Body of pancreas (tissue), 4 donors: ENCODE data around the gene FLYWCH2. TPM values are rescaled to one million over a fixed set of nuclear protein-coding genes. Genes with fewer than 3 reads are reported as not detected.
"Not testable (repeated sequence)": the region's sequence is repeated elsewhere in the genome, so short reads cannot be mapped to it uniquely, and the experiment has no call there.

ENCODE experiments used
- ATAC-seq: fragments of 150-250 bp; one replicate; pipeline ENCODE4 v1.9.1; 2016
- DNase-seq, 4 donors: peaks; one replicate each; pipeline ENCODE4 v3.0.0-alpha.2; 2019
- H3K27ac ChIP-seq, 4 donors: fragments of 200-600 bp; sonication (generic); 1 replicate in 3 of 4; 2 replicates in 1 of 4; pipeline versions ENCODE4 v1.5.1 to v1.6.1; 2016 to 2019; ENCODE audit warnings: mild to moderate bottlenecking in 1 of 4, mixed read lengths in 1 of 4, moderate library complexity in 1 of 4
- H3K27me3 ChIP-seq, 2 donors: fragments of 200-600 bp; sonication (generic); one replicate each; pipeline ENCODE4 v1.6.0; 2016; ENCODE audit warnings: mild to moderate bottlenecking in 1 of 2
- H3K36me3 ChIP-seq, 2 donors: fragments of 200-600 bp; sonication (generic); replicated peaks in 1 of 2; 2 replicates each; pipeline ENCODE4 v1.5.1; 2016; ENCODE audit warnings: low read depth in 2 of 2; ENCODE audit not compliant: insufficient read depth in 1 of 2
- H3K4me1 ChIP-seq: fragments of 200-600 bp; sonication (generic); one replicate; pipeline ENCODE4 v1.6.0; 2016
- H3K4me3 ChIP-seq, 2 donors: fragments of 200-600 bp; sonication (generic); 1 replicate in 1 of 2; 2 replicates in 1 of 2; pipeline ENCODE4 v1.5.1; 2016 to 2019
- H3K9me3 ChIP-seq, 3 donors: fragments of 200-600 bp; sonication (generic); 1 replicate in 2 of 3; 2 replicates in 1 of 3; pipeline ENCODE4 v1.5.1; 2016
- CTCF ChIP-seq, 7 experiments: fragments of 450-650 bp in 4 of 7; fragments of 200-600 bp in 3 of 7; sonication (generic) in 3 of 7; IDR thresholded peaks; one replicate each; pipeline ENCODE4 v1.5.1; 2016 to 2019; ENCODE audit warnings: antibody characterized with exemption in 7 of 7
- POLR2A ChIP-seq, 3 donors: fragments of 450-650 bp; IDR thresholded peaks; one replicate each; pipeline ENCODE4 v1.6.1; 2016; ENCODE audit warnings: antibody characterized with exemption in 3 of 3, mild to moderate bottlenecking in 2 of 3
- WGBS, 2 donors: methylation state at CpG; one replicate each; pipeline ENCODE4 v1.1.5; 2017; 5-methylcytosine and 5-hydroxymethylcytosine counted together
- intact Hi-C: fragments of 100-400 bp; cut with DNase I; formaldehyde crosslinking; loops from one replicate; pipeline ENCODE4 v1.15.1; 2023
- total RNA-seq, 2 donors: library from RNA; depleted of rRNA; stranded (reverse); fragments of >200 nt; gene quantifications; one replicate each; pipeline ENCODE4 v1.1.0, GENCODE V29; 2016

The FLYWCH2 gene
- total RNA-seq, 2 donors from 2014 or later, result 23.6 to 49.1 TPM

DNA sequence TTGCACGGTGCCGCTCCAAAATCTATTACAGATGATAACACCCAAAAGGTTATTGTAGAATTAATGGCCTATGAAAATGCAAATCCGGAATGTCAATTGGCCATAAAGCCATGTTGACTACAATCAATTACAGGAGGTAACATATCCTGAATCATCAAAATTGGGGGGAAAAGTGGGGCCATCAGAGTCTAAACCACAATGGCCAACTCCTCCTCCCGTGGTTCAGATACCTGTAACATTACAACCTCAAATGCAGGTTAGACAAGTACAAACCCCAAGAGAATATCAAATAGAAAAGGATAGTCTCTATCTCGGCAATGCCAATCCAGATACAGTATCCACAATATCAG is 43.6 kb downstream of the FLYWCH2 start:
- Histone ChIP-seq H3K4me3 (no peak overlapping the region), H3K27ac (no peak overlapping the region), H3K36me3 (no peaks in the 10 kb centered on the region), H3K9me3 (no peaks in the 10 kb centered on the region), H3K27me3 (no peaks in the 10 kb centered on the region), H3K4me1 (peaks cover 5% of the 10 kb centered on the region)
- WGBS, 2 donors, result 52 to 63% methylated on average over 5 of the region's 5 CpGs
- DNase-seq (no peak), ATAC-seq (no peak)
- TF ChIP-seq CTCF (IDR thresholded peaks at IDR 0.05), result no peak
- TF ChIP-seq POLR2A (IDR thresholded peaks at IDR 0.05), result no peak
- intact Hi-C loops, result no loop called here

GRCh38 chr16:2927010-2927646 is 44.1 kb downstream of the FLYWCH2 start:
- Histone ChIP-seq H3K4me1 (peaks cover 5% of the 10 kb centered on the region), H3K9me3 (no peaks in the 10 kb centered on the region), H3K27ac (no peak overlapping the region), H3K27me3 (no peaks in the 10 kb centered on the region), H3K4me3 (no peak overlapping the region), H3K36me3 (no peaks in the 10 kb centered on the region)
- ATAC-seq, result peak; percentile 96
- peak; percentile 89 to 94 (median 90) for DNase-seq
- WGBS, 2 donors, result 5 to 6% methylated on average over 19 of the region's 19 CpGs
- intact Hi-C loops, result no loop called here
- TF ChIP-seq CTCF (IDR thresholded peaks at IDR 0.05), result peak; percentile 86 to 98 (median 93)
- TF ChIP-seq POLR2A (IDR thresholded peaks at IDR 0.05), result no peak

DNA sequence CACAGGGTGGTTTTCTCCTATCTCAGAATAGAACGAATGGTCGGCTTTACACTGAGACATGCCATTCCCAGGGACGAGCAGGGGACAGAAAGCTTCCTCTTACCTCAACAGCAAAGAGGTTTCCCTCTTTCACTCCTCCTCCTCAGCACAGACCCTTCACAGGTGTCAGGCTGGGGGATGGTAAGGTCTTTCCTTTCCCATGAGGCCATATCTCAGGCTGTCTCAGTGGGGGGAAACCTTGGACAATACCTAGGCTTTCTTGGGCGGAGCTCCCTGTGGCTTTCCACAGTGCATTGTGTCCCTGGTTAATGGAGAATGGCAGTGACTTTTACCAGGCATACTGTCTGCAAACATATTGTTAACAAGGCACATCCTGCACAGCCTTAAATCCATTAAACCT is 45.1 kb downstream of the FLYWCH2 start:
- WGBS, 2 donors, result 65 to 82% methylated on average over 4 of the region's 4 CpGs
- H3K27ac ChIP-seq, intact Hi-C loops, ATAC-seq, H3K36me3 ChIP-seq, H3K9me3 ChIP-seq, H3K27me3 ChIP-seq, DNase-seq, H3K4me1 ChIP-seq, H3K4me3 ChIP-seq: not testable (repeated sequence)

DNA sequence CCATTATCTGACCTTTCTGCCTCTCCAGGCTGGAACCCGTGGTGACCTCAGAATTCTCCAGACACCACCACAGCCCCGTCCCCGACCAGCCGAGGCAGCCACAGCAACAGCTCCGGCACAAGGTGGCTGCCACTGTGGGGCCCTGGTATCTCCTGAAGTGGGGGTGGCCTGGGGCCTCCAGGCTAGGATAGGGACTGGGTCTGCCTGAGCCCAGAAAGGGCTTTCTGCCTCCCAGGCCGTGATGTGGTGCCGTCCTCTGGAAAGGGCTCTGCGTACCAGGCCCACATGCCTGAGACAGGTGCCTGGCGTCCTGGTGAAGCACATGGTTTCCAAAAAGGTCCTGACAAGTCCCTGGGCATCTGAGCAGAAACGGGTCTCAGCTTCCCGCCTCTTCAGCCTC is 45.8 kb downstream of the FLYWCH2 start:
- ATAC-seq, result no peak

GRCh38 chr16:2929693-2930092 is 46.7 kb downstream of the FLYWCH2 start:
- H3K9me3 ChIP-seq, result no peaks in the 10 kb centered on the region
- DNase-seq (no peak), ATAC-seq (no peak)
- 92% methylated on average over 3 to 14 of the region's 14 CpGs for WGBS, 2 donors
- TF ChIP-seq CTCF (IDR thresholded peaks at IDR 0.05) (no peak), POLR2A (IDR thresholded peaks at IDR 0.05) (no peak)
- peaks cover 0 to 4% of the 10 kb centered on the region in 2 donors for H3K36me3 ChIP-seq
- H3K4me3 ChIP-seq, result no peak overlapping the region
- intact Hi-C loops, result no loop called here
- no peak overlapping the region for H3K27ac ChIP-seq
- H3K4me1 ChIP-seq, result peaks cover 5% of the 10 kb centered on the region
- H3K27me3 ChIP-seq, result no peaks in the 10 kb centered on the region

More for the DNA sequence above, 45.8 kb downstream of the FLYWCH2 start:
- no peak overlapping the region for H3K4me3 ChIP-seq
- no peak for DNase-seq
- 60 to 78% methylated on average over 4 to 11 of the region's 11 CpGs for WGBS, 2 donors
- intact Hi-C loops, result no loop called here
- H3K27me3 ChIP-seq, result no peaks in the 10 kb centered on the region
- H3K4me1 ChIP-seq, result peaks cover 5% of the 10 kb centered on the region
- no peaks in the 10 kb centered on the region for H3K36me3 ChIP-seq
- H3K27ac ChIP-seq, result no peak overlapping the region
- no peaks in the 10 kb centered on the region for H3K9me3 ChIP-seq
- TF ChIP-seq POLR2A (IDR thresholded peaks at IDR 0.05) (no peak), CTCF (IDR thresholded peaks at IDR 0.05) (no peak)
